Measurements from ENCODE around the gene SLC16A1.
A peak's percentile ranks its signal among the peaks of the same experiment; 100 is the strongest.
"Not testable (repeated sequence)": the region's sequence is repeated elsewhere in the genome, so short reads cannot be mapped to it uniquely, and the experiment has no call there.

The SLC16A1 gene

DNA sequence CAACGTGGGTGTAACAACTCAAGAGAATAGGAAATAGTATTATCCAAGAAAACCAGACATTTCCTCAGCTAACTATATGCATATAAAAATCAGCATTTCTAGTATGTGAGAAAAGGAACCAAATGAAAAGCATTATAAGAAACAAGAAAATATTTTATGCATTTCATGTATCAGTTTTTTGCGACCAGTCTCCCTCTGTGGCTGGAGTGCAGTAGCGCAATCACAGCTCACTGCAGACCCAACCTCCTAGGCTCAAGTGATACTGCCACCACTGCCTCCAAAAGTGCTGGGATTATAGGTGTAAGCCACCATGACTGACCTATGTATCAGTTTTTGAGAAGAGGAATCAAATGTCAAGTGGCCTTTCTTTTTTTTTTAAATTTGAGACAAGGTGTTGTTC is 31.0 kb downstream of the SLC16A1 start:
- no peak for DNase-seq (ENCODE audit: low read depth)

GRCh38 chr1:112923959-112924349 is 32.0 kb downstream of the SLC16A1 start:
- DNase-seq (ENCODE audit: low read depth) = no peak

DNA sequence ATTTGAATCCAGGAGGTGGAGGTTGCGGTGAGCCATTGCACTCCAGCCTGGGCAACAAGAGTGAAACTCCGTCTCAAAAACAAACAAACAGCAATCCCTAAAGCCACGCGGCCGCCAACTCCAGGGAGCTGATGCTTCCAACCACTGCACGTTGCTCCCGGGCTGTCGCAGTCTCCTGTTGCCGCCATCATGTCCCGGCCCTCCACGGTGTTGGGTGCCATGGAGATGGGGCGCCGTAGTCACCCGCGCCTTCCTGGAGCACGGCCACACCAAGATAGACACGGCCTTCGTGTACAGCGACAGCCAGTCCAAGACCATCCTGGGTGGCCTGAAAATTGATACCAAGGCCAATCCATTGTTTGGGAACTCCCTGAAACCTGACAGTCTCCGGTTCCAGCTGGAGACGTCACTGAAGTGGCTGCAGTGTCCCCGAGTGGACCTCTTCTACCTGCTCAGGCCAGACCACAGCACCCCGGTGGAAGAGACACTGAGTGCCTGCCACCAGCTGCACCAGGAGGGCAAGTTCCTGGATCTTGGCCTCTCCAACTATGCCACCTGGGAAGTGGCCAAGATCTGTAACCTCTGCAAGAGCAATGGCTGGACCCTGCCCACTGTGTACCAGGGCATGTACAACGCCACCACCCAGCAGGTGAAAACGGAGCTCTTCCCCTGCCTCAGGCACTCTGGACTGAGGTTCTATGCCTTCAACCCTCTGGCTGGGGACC is 32.6 kb downstream of the SLC16A1 start:
- DNase-seq (ENCODE audit: low read depth) = no peak

- DNase-seq (ENCODE audit: low read depth) = no peak
Observed at GRCh38 chr1:112911506-112912220, 44.3 kb downstream of the SLC16A1 start.

GRCh38 chr1:112909847-112910246 is 46.1 kb downstream of the SLC16A1 start:
- DNase-seq (ENCODE audit: low read depth) = no peak

- no peak for DNase-seq (ENCODE audit: low read depth)
Observed at GRCh38 chr1:112906150-112906698, 49.8 kb downstream of the SLC16A1 start.

- DNase-seq (ENCODE audit: low read depth) = no peak
Observed at GRCh38 chr1:112905395-112906149, 50.4 kb downstream of the SLC16A1 start.

GRCh38 chr1:112904831-112905261 is 51.1 kb downstream of the SLC16A1 start:
- no peak for DNase-seq (ENCODE audit: low read depth)

DNA sequence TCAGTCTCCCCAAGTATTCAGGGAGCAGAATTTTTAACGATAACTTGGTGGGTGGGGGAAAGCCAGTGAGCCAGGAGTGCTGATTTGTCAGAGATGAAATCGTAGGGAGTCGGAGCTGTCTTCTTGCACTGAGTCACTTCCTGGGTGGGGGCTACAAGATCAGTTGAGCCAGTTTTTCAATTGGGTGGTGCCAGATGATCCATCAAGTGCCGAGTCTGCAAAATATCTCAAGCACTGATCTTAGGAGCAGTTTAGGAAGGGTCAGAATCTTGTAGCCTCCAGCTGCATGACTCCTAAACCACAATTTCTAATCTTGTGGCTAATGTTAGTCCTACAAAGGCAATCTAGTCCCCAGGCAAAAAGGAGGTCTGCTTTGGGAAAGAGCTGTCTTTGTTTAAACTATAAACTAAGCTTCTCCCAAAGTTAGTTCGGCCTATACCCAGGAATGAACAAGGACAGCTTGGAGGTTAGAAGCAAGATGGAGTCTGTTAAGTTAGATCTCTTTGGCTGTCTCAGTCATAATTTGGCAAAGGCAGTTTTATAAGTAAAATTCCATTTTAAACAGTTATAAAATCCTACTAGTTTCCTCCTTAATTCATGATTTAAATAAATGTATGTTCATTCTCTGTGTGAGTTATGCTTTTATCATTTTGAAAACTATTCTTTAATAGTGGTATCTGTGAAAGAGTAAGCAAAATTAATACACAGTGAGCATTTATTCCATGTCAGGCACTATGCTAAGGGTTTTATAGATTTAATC is 51.7 kb downstream of the SLC16A1 start:
- peak; percentile 66 for DNase-seq (ENCODE audit: low read depth)

- DNase-seq (ENCODE audit: low read depth) = no peak
Observed at GRCh38 chr1:112902221-112902620, 53.8 kb downstream of the SLC16A1 start.

DNA sequence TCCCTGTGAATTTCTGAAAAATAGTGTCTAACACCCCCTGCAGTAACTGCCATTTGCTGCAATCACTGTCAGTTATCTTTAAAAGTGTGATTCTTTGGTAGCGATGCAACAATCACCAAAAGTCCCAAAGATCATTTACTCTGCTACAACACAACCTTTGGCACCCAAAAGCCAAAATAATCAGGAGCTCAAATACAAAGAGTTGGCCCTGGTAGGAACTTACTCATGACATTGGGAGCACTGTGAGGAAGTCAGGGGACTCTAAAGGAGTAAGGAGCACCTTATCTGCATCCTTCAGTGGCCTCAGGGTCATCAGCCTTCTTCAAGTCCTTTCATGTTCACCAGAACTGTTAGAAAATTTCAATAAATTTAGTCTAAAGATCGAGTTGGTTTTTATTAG is 54.6 kb downstream of the SLC16A1 start:
- DNase-seq (ENCODE audit: low read depth) = no peak

DNA sequence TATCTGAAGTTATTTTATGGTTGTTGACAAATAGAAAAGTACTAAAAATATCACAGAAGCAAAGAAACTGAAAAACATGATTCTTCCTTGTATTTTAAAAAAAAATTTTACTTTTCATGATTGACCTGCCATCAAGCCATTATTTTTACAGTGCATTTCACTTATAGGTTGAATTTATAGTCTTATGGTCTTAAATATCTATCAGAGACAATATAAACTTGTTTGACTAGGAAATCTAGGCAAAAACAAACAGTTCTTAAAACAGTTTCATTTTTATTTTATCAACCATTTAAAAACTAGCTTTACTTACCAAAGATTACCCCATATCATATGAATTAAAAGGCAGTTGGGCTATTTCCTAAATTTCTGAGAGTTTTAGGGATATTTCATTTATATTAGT is 59.2 kb downstream of the SLC16A1 start:
- no peak for DNase-seq (ENCODE audit: low read depth)

DNA sequence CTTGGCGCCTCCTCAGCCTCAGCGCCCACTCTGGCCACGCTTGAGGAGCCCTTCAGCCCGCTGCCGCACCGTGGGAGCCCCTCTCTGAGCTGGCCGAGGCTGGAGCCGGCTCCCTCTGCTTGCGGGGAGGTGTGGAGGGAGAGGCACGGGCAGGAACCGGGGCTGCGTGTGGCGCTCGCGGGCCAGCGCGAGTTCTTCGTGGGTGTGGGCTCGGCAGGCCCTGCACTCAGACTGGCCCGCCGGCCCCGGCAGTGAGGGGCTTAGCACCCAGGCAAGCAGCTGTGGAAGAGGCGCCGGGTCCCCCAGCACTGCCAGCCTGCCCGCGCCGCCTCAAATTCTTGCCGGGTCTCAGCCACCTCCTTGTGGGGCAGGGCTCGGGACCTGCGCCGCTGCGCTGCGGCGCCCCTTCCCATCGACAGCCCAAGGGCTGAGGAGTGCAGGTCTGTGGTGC is 61.4 kb downstream of the SLC16A1 start:
- DNase-seq (ENCODE audit: low read depth) = no peak

- no peak for DNase-seq (ENCODE audit: low read depth)
Observed at GRCh38 chr1:112894010-112894292, 62.0 kb downstream of the SLC16A1 start.

GRCh38 chr1:112893288-112894009 is 62.5 kb downstream of the SLC16A1 start:
- DNase-seq (ENCODE audit: low read depth) = no peak

DNA sequence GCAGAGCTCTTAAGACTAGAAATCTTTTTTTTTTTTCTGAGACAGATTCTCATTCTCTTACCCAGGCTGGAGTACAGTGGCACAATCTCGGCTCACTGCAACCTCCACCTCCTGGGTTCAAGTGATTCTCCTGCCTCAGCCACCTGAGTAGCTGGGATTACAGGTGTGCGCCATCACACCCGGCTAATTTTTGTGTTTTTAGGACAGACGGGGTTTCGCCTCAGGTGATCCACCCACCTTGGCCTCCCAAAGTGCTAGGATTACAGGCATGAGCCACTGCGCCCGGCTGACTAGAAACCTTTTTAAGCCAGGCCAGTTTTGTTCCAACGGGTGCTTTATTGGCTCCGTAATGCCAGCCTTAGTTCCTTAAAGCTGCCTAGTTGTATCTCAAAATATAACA is 66.1 kb downstream of the SLC16A1 start:
- not testable (repeated sequence) for DNase-seq (ENCODE audit: low read depth)

DNA sequence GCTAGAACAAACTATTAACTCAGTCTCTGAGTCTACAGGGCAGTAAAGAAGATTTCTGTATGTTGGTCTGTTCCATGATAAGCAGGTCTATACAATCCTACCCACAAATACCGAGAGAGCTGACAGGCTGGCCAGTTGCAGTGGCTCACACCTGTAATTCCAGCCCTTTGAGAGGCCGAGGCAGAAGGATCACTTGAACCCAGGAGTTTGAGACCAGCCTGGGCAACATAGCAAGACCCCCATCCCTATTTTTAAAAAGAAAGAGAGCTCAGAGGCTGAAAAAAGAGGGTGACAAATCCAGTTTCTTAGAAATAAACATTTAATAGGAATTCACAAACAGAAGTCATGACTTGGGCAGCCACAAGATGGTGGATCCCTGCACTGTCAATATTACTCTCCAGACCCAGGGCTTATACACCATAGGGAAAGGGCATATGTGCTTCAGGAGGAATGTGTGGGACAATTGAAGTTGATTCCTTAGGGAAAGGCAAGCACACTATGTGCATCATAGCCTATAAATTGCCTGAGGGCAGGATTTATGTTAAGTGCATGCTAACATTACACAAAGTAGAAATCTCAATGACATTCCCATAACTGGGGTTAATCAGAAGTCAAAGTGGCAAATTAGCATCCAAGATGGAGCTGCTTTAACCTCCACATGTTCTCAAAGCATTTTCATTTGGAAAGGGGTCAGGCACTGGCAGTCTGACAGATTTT is 66.8 kb downstream of the SLC16A1 start:
- no peak for DNase-seq (ENCODE audit: low read depth)

DNA sequence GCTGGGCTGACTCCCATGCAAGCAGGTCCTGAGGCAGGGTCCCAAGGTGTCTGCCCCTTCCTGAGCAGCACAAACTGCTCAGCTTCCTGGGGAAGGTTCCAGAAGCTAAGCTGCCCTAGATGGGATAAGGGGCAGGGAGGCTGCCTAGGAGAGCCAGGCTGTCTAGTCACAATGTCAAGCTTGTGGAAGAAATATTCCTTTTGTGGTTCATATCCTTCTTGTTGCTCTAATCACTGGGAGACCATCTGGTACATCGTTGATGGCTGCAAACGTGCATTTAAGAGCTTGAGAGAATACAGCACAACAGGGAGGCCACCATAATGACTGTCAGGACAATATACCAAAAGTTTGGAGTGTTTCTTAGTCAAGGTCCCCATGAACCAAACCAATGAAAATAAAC is 67.4 kb downstream of the SLC16A1 start:
- DNase-seq (ENCODE audit: low read depth) = no peak

DNA sequence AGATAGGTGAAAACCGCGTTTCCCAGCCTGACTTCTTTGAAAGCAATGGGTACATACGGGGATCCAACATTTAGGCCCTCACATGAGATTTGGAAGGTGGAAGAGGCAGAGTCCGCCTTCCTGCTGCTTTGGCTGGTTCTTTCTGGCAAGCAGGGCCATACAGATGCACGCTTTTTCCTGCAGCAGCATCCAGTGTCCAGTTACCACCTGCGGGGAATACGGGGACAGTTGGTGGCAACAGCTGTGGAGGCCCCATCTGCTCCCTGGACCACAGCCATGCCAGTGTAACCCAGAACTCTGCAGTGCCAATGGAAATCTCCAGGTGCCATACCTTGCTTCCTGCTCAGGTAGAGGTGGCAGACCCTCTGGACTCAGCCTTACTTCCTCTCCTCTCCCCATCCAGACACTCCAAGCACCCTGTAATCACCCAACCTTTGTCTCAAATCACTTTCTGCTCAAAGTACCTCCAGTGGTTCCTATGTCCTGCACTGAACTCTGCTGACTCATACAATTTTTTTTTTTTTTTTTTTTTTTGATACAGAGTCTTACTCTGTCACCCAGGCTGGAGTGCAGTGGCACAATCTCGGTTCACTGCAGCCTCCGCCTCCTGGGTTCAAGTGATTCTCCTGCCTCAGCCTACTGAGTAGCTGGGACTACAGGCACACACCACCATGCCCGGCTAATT is 68.3 kb downstream of the SLC16A1 start:
- DNase-seq (ENCODE audit: low read depth) = no peak

GRCh38 chr1:112884996-112885395 is 71.0 kb downstream of the SLC16A1 start:
- DNase-seq (ENCODE audit: low read depth) = not testable (repeated sequence)

Data from stromal cell of bone marrow (primary cell).